8988T (cell line): ENCODE data around the gene LRP5.

ENCODE experiments used
- DNase-seq: peaks from one replicate; pipeline ENCODE4 v3.0.0; 2011

The LRP5 gene

GRCh38 chr11:68349461-68350249 lies 37.3 kb downstream of the LRP5 start:
- DNase-seq: no peak

DNA sequence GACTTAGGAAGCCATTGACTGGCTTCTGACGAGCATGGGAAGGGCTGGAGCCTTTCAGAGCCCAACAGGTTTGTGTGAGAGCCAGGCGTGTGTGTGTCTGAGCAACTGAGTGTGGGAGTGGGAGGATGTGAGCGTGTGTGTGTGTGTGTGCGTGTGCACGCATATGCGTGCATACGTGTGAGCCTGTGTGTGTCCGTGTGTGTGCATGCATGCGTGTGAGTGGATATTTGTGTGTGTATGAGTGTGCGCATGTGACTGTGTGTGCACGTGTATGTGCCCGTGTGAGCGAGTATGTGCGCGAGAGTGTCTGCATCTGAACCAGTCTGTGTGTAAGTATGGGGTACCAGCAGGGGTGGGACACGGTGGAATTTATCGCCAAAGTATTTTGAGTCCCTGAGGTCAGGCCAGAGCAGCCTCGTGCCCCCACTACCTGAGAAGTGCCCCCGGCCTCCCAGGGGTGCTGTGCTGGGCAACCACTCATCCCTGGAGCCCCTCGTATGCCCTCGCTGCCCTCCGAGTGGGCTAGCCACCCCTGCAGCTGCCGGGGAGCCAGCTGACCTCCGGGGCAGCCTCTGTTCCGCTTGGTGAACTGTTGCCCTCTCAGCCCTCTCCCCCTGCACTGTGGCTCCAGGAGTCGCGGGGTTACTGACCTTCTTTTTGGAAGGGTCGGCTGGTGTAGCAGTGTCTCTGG lies 38.5 kb downstream of the LRP5 start:
- no peak for DNase-seq

DNA sequence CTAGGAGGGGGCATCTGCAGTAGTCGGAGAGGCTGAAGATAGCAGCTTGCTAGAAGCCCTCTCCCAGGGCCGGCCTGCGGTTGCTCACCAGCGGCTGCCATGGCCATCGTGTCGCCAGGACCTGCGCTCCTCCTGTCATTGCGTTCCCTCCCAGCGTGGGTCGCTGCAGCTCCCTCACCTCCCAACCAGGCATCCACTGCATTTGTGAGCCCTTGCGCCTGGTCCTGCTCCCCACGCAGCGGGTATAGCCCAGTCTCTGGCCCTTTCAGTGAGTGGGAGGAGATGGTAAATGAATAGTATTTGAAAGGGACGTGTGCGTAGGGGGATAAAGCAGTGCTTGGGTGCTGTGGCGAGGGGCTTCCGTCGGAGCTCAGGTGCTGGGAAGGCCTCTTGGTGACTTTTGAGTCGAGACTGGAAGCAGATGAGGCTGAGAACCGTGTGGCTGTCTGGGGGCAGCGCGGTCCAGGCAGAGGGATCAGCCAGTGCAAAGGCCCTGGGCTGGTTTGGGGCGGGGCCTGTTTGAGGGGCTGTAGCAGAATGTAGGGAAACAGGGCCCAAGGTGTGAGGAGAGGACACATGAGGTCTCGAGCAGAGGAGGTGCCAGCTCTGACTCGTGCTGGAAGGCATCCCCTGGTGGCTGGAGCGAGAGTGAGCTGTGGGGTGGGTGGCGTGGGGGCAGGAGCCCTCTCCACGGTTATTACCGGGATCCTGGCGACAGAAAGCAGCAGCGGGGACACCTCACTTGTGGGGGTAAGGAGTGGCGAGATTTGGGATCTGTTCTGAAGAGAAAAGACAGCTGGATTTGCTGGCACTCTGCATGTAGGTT lies 39.3 kb downstream of the LRP5 start:
- no peak for DNase-seq

DNA sequence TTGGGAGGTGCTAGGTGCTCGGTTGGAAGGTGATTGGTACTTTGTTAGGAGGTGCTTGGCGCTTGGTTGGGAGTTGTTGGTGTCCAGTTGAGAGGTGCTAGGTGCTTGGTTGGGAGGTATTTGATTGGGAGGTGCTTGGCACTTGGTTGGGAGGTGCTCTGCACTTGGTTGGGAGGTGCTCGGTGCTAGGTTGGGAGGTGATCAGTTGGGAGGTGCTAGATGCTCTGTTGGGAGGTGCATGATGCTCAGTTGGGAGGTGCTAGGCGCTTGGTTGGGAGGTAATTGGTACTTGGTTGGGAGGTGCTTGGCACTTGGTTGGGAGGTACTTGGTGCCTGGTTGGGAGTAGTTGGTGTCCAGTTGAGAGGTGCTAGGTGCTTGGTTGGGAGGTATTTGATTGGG lies 40.2 kb downstream of the LRP5 start:
- no peak for DNase-seq

- DNase-seq: no peak
Observed at GRCh38 chr11:68353118-68353517, 40.7 kb downstream of the LRP5 start.

- no peak for DNase-seq
Observed at GRCh38 chr11:68353669-68354068, 41.3 kb downstream of the LRP5 start.

DNA sequence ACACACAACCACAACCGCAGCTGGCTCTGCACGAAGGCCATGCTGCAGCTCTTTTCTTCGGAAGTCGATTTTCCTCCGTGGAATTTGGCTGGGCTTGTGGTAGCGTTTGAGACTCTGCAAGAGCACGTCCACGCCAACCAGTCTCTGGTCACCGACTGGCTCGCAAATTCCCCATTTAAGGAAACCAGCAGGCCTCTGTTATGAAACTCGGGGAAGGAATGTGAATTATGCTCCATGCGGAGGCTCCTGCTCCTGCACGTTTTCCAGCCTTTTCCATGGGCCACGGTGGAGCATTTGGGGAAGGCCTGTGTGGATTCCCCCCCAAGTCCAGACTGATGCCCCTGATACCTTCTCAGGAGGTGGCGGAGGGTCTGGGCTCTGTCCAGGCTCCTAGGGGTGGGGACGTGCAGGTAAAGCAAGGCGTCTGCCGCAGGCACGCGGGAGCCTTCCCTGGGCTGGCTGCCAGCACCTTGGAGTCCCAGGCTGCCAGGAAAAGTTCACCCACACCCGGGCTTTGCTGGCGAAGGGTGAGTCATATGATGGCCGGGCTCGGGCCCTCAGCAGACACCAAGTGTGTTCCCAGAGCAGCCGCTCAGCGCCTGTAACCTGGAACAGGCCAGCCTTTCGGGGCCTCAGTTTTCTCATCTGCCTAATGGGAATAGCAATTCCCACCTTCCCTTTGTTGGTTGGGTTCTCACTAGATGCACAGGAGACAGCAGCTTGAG lies 41.9 kb downstream of the LRP5 start:
- peak; percentile 99 for DNase-seq

DNA sequence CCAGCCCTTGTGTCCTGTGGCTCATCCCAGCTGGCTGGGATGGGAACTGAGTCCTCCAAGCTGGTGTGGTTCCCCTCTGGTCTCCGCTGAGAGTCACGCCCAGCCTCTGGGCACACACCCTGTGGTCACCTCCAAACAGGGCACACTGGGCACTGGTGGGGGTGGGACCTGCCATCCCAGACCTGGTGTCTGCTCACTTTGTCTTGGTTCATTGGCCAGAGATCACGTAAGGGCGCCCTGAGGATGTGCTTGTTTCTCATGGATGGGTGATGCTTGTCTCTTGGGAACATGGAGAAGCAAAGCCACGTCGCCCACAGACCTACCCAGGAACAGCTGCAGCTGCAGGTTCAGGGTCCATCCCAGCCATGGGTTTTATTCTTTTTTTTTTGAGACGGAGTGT lies 43.1 kb downstream of the LRP5 start:
- no peak for DNase-seq

GRCh38 chr11:68357568-68357967 lies 45.2 kb downstream of the LRP5 start:
- DNase-seq: no peak

- DNase-seq: no peak
Observed at GRCh38 chr11:68358416-68358815, 46.0 kb downstream of the LRP5 start.

DNA sequence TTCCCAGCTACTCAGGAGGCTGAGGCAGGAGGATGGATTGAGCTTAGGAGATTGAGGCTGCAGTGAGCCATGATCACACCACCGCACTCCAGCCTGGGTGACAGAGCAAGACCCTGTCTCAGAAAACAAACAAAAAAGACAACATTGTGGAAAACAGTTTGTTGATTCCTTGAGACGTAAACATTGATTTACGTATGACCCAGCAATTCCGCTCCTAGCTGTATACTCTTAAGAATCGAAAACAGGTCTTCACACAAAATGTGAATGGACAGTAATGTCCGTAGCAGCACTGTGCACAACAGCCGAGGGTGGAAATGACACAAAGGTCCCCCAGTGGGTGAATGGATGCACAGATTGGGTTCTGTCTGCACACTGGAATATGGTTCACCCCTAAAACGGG lies 49.3 kb downstream of the LRP5 start:
- DNase-seq: no peak

GRCh38 chr11:68362801-68363379 lies 50.5 kb downstream of the LRP5 start:
- no peak for DNase-seq

- DNase-seq: no peak
Observed at GRCh38 chr11:68363776-68364175, 51.4 kb downstream of the LRP5 start.

- DNase-seq: no peak
Observed at GRCh38 chr11:68364581-68364980, 52.2 kb downstream of the LRP5 start.

DNA sequence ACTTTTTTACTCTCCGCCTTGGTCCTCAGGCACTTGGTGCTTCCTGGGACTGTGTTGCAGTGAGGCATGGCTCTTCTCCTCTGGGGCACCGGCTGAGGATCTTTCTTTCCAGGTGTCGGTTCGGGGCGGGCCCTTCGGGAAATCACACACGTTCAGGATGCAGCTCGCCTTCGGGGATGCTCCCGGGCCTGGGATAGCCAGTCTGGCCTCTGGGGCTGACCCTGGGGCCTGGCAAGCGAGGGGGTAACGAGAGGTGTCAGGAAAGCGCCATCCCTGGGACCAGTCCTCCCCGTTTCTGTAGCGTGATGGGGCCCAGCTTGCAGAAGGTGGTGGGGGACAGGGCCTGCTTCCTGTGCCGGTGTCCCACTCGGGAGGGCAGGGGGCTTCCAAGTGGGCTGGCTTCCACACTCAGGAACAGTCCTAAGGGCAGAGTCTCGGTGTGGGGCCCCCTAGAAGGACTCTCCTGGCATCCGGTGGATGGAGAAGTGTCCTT lies 53.6 kb downstream of the LRP5 start:
- DNase-seq: no peak

- DNase-seq: no peak
Observed at GRCh38 chr11:68367252-68367651, 54.9 kb downstream of the LRP5 start.

DNA sequence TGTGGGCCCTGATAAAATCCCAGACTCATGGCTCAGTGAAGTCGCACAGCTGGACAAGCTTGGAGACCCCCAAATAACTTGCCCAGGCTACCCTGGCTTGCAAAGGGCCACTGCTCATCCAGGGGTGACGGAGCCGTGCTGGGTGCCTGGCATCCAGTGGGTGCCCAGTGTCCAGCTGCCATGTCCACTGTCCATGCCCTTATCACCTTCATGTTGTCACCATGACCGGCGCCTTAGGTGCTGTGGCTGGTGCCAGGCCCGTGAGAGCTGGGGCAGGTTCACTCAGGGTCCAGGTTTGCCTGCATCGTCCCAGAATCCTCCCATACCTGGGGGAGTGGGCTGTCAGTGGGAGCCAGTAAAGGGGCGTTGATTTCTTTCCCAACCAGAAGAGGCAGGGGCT lies 57.4 kb downstream of the LRP5 start:
- no peak for DNase-seq

GRCh38 chr11:68370211-68371111 lies 58.1 kb downstream of the LRP5 start:
- no peak for DNase-seq

DNA sequence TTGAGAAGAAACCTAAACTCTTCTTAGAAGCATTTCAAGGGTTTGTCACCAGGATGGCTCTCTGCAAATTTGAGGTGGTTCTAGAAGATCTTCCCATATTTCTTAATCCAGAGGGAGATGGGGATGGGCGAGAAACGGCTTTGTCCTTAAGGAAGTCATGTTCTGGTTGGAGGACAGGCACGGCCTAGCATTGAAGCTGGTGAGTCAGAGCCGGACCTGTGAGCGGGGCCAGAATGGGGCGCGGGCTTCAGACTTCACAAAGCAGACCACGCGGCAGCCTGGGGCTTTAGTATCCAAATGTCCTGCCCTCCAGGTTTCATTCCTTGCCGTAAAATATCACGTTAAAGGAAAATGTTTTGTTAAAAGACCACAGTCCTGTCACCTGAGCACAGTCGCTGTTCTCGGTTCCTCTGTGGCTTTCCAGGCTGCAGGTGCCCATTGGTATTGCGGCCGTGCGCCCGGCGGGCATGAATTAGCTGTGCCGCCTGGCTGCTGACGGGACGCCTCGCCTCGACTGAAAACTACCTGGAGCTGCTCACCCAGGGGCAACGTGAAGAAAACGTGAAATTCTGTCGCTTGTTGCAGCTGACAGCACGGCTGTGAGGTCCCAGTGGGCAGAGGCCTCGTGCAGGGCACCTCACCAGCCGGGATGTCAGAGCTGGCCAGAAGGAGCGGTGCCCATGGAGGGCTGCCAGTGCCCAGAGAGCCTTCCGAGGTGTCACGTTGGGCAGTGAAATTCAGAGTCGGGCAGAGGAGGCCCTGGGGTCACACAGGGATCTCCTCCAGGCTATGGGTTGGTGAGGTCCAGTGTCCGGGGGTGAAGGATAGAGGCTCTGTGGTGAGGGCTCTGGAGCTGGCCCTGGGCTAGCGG lies 59.0 kb downstream of the LRP5 start:
- DNase-seq: no peak

DNA sequence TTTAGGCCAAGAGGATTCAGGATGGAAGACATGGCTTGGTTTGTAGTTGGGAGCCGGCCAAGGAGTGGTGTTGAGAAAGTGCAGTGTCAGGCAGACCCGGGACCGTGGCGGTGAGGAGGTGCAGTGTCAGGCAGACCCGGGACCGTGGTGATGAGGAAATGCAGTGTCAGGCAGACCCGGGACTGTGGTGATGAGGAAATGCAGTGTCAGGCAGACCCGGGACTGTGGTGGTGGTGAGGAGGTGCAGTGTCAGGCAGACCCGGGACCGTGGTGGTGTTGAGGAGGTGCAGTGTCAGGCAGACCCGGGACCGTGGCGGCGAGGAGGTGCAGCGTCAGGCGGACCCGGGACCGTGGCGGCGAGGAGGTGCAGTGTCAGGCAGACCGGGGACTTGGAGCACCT lies 59.7 kb downstream of the LRP5 start:
- no peak for DNase-seq
